Measurements from ENCODE around the gene KLRC2.
"Not testable (repeated sequence)": the region's sequence is repeated elsewhere in the genome, so short reads cannot be mapped to it uniquely, and the experiment has no call there.

Gene KLRC2

DNA sequence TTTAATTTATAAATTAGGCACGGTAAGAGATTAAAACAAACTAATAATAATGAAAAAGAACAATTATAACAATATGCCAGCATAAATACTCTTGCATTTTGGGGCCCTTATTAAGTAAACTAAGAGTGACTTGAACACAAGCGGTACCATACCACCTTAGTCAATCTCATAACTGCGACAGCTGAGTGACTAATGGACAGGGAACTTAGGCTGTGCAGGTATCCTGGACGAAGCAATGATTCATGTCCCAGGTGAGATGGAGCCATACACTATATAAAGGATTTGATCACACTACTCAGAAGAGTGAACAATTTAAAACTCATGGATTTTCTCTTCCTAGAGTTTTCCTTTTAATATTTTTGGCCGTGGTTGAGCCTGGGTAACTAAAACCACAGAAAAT lies 30.5 kb downstream of the KLRC2 start:
- no peak for DNase-seq (ENCODE audit: low read depth in 2 of 2)

- no peak for DNase-seq (ENCODE audit: low read depth in 2 of 2)
Measured at GRCh38 chr12:10404798-10405197, 31.0 kb downstream of the KLRC2 start.

DNA sequence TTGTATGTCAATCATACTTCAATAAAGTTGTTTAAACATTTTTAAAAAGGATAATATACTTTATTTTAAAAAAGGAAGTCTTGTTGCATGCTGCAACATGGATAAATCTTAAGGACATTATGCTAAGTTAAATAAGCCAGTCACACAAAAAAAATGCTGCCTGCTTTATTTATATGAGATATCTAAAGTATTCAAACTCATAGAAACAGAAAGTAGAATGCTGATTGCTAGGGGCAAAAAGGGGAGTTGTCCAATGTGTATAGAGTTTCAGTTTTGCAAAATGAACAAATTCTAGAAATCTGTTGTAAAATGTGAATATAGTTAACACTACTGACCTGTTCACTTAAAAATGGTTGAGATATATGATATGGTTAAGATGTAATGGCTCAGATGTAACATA lies 35.0 kb downstream of the KLRC2 start:
- DNase-seq (ENCODE audit: low read depth in 2 of 2): no peak

DNA sequence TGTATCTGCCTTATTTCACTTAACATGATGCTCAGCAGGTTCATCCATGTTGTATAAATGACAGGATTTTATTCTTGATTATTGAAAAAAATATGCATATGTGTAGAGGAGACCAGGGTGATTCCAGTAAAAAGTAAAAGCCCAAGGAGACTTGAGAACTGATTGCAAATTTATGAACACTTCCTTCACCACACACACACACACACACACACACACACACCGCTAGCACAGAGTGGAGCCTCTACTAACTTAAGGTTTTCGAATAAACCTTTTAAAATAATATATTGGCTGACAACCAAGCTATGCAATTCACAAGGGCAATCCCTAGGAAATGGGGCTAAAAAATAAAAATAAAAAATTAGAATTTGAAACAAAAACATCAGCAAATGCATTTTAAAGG lies 37.6 kb downstream of the KLRC2 start:
- DNase-seq (ENCODE audit: low read depth in 2 of 2): no peak

- DNase-seq (ENCODE audit: low read depth in 2 of 2): no peak
Measured at GRCh38 chr12:10397296-10397695, 38.5 kb downstream of the KLRC2 start.

DNA sequence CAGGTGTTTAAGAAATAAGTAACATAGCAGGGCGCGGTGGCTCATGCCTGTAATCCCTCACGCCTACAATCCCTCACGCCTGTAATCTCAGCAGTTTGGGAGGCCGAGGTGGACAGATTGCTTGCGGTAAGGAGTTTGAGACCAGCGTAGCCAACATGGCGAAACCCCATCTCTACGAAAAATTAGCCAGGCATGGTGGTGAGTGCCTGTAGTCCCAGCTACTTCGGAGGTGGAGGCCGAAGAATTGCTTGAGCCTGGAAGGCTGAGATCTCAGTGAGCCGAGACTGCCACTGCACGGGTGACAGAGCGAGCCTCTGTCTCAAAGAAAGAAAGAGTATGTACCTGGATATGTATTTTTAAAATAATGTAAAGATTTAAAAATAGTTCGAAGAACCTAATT lies 39.6 kb downstream of the KLRC2 start:
- not testable (repeated sequence) for DNase-seq (ENCODE audit: low read depth in 2 of 2)

- no peak for DNase-seq (ENCODE audit: low read depth in 2 of 2)
Measured at GRCh38 chr12:10395390-10395998, 40.3 kb downstream of the KLRC2 start.

- DNase-seq (ENCODE audit: low read depth in 2 of 2): not testable (repeated sequence)
Measured at GRCh38 chr12:10394531-10395152, 41.2 kb downstream of the KLRC2 start.

DNA sequence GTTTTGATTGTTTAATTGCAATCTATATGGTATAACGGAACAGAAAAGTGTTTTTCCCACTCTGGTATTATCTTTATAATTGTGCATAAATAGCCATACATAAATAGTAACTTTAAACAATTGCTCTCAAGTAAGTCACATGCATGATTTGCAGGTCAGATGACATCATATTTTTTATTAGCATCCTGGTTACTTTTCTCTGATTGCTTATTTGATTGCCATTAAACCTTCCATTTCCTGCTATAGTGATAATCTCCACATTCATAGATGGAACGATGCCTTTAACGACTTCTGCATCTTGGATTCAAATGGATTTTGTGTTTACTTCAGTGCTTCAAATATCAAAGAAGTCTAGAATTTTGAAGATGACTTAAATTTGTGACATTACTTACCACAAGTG lies 42.5 kb downstream of the KLRC2 start:
- DNase-seq (ENCODE audit: low read depth in 2 of 2): no peak

GRCh38 chr12:10392394-10392930 lies 43.3 kb downstream of the KLRC2 start:
- no peak for DNase-seq (ENCODE audit: low read depth in 2 of 2)

DNA sequence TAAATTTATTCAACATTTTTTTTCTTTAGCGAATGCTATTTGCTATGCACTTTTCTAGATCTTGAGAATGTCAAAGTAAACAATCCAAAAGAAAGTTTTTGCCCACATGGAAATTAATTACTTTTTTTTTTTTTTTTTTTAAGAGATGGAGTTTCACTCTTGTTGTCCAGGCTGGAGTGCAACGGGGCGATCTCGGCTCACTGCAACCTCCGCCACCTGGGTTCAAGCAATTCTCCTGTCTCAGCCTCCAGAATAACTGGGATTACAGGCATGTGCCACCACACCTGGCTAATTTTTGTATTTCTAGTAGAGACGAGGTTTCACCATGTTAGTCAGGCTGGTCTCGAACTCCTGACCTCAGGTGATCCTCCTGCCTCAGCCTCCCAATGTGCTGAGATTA lies 44.8 kb downstream of the KLRC2 start:
- not testable (repeated sequence) for DNase-seq (ENCODE audit: low read depth in 2 of 2)

DNA sequence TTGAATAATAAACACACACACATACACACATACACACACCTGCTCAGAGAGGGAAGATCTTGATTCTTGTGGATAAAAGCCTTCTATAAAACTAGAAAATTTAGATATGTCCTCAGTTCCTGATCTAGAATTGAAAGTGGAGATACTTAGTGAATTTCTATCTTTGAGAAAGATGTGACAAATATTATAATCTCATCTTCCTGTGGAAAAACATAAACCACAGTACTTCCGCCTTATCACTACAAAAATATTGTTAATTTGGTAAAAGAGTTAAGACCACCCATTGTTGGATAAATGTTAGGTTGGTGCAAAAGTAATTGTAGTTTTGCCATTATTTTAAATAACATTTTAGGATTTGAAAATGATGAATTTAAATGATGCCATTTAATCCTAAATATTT lies 45.9 kb downstream of the KLRC2 start, which contains the start of gene KLRK1:
TSS of gene KLRK1 (minus strand) at position 138 of the 400 bp plus-strand sequence. CDS start 1,231 bp downstream, outside the sequence.
- no peak for DNase-seq (ENCODE audit: low read depth in 2 of 2)

- DNase-seq (ENCODE audit: low read depth in 2 of 2): no peak
Measured at GRCh38 chr12:10388624-10389413, 47.0 kb downstream of the KLRC2 start.

DNA sequence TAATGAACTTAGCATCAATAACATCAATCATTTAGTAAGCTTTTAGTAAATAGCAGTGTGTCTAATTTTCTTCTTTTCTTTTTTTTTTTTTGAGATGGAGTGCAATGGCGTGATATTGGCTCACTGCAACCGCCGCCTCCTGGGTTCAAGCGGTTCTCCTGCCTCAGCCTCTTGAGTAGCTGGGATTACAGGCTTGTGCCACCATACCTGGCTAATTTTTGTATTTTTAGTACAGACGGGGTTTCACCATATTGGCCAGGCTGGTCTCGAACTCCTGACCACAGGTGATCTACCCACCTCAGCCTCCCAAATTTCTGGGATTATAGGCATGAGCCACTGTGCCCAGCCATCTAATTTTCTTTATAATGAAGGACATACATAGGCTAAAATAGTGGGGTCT lies 48.3 kb downstream of the KLRC2 start:
- not testable (repeated sequence) for DNase-seq (ENCODE audit: low read depth in 2 of 2)

DNA sequence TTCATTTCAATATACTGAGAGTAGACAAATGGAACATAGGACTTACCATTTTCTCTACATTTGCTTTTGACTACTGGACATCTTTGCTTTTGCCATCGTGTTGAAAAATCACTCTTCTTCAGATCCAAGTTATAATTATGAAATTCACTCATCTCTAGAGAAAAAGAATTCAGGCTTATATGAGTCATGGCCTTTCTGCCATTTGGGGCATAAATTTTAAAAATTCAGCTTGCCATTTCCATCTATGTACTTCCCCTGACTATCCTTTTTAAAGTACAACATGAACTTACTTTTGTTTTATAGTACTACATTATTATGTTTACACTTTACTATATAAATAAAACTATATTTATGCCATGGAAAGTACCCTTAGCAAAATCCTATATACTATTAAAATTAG lies 49.0 kb downstream of the KLRC2 start:
- DNase-seq (ENCODE audit: low read depth in 2 of 2): no peak

DNA sequence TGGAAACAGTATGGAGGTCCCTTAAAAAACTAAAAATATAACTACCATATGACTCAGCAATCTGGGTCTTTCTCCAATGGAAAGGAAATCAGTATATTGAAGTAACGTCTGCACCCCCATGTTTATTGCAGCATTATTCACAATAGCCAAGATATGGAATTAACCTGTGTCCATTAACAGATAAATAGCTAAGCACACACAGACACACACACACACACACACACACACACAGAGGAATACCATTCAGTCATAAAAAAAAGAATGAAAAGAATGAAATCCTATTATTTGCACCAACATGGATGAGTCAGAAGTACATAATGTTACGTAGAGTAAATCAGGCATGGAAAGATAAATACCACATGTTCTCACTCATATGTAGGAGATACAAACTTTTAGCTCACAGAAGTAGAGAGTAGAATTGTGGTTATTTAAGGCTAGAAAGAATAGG lies 50.6 kb downstream of the KLRC2 start:
- DNase-seq (ENCODE audit: low read depth in 2 of 2): no peak

GRCh38 chr12:10384191-10384590 lies 51.6 kb downstream of the KLRC2 start:
- no peak for DNase-seq (ENCODE audit: low read depth in 2 of 2)

DNA sequence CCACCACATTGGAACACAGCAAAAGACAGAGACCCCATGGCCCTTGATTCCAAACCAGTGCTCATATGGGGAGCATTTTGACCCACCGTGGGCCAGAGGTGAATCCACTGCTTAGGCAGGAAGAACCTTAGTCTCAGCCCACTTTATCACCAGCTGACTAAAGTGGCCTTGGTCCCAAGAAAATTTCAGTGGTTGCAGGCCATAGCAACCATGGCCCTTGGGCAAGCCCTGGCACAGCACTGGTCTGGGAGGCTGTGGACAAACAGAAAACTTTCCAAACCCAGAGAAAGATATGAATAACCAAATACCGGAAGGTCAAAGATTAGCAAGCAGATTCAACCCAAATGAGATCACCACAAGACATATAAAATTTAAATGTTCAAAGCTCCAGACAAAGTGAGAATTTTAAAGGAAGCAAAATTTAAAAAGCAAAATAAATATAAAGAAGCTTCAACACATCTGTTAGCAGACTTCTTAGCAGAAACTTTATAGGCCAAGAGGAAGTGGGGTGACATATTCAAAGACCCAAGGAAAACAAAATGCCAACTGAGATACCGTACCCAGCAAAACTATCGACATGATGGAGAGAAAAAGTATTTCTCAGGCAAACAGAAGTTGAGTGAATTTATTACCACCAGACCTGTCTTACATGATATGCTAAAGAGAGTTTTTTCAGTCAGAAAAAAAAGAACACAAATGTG lies 53.7 kb downstream of the KLRC2 start:
- DNase-seq (ENCODE audit: low read depth in 2 of 2): no peak

Measured in stimulated activated CD8-positive, alpha-beta memory T cell treated with anti-CD3 and anti-CD28 coated beads, Interleukin-2, amount 100 ng/mL, for 48 hours (primary cell).